HG03457 (cell line): ENCODE data around the gene TRERF1.
"Not testable (repeated sequence)": the region's sequence is repeated elsewhere in the genome, so short reads cannot be mapped to it uniquely, and the experiment has no call there.

ENCODE experiments used
- ATAC-seq: cut with Tn5 transposase; IDR thresholded peaks from one replicate; pipeline ENCODE4 v1.9.1; 2021; ENCODE audit warnings: moderate number of reproducible peaks; ENCODE audit not compliant: unreplicated experiment

TRERF1 gene

GRCh38 chr6:42450477-42451332 is 1.0 kb downstream of the TRERF1 start:
- ATAC-seq, result no peak

- ATAC-seq, result no peak
These were observed 1.7 kb downstream of the TRERF1 start for GRCh38 chr6:42449917-42450476.

- no peak for ATAC-seq
These were observed 2.6 kb downstream of the TRERF1 start for GRCh38 chr6:42448927-42449659.

GRCh38 chr6:42448391-42448790 is 3.3 kb downstream of the TRERF1 start:
- ATAC-seq, result no peak

GRCh38 chr6:42446996-42447395 is 4.7 kb downstream of the TRERF1 start:
- ATAC-seq, result no peak

GRCh38 chr6:42446370-42446769 is 5.4 kb downstream of the TRERF1 start:
- no peak for ATAC-seq

- not testable (repeated sequence) for ATAC-seq
These were observed 5.8 kb downstream of the TRERF1 start for GRCh38 chr6:42445955-42446354.

GRCh38 chr6:42443312-42444060 is 8.2 kb downstream of the TRERF1 start:
- ATAC-seq, result no peak

- ATAC-seq, result no peak
These were observed 10.0 kb downstream of the TRERF1 start for GRCh38 chr6:42441697-42442081.

GRCh38 chr6:42440778-42441696 is 10.7 kb downstream of the TRERF1 start:
- ATAC-seq, result no peak

GRCh38 chr6:42440027-42440426 is 11.7 kb downstream of the TRERF1 start:
- no peak for ATAC-seq

GRCh38 chr6:42436825-42437224 is 14.9 kb downstream of the TRERF1 start:
- no peak for ATAC-seq

- ATAC-seq, result no peak
These were observed 17.5 kb downstream of the TRERF1 start for GRCh38 chr6:42434237-42434636.

- ATAC-seq, result no peak
These were observed 18.3 kb downstream of the TRERF1 start for GRCh38 chr6:42433409-42433808.

GRCh38 chr6:42431877-42432276 is 19.8 kb downstream of the TRERF1 start:
- ATAC-seq, result no peak

- no peak for ATAC-seq
These were observed 20.4 kb downstream of the TRERF1 start for GRCh38 chr6:42431356-42431755.

- no peak for ATAC-seq
These were observed 21.9 kb downstream of the TRERF1 start for GRCh38 chr6:42429836-42430235.

GRCh38 chr6:42429042-42429585 is 22.6 kb downstream of the TRERF1 start:
- no peak for ATAC-seq

GRCh38 chr6:42428326-42429041 is 23.2 kb downstream of the TRERF1 start:
- ATAC-seq, result no peak
